Measurements from ENCODE around the gene NSMF. TPM values are rescaled to one million over a fixed set of nuclear protein-coding genes. Genes with fewer than 3 reads are reported as not detected.

The NSMF gene
- 100 to 1,000 TPM; 104 to 109 TPM for total RNA-seq
- 27.7 TPM for polyA plus RNA-seq (2013, experiment 1 of 2)
- polyA plus RNA-seq (2013, experiment 2 of 2), result 31.7 TPM
- total RNA-seq, result 21.2 to 145 (median 58.2) reads per million in 172 experiments

DNA sequence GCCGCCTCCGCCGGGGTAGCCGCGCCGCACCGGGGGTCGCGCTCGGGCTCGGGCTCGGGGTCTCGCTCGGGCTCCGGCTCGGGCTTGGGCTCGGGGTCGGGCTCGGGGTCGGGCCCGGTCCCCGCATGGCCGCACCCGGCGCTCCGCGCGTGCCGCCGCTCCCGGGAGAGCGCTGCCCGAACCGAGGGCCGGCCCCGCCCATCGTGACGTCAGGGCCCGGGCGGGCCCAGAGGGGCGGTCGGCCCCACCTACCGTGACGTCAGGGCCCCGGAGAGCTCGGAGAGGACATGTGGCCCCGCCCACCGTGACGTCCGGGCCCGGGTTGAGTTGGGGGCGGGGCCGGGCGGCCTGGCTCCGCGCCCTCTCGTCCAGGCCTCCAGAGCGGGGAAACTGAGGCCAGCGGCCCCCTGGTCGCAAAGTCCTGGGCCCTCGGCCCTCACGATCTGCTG, at the start of gene NSMF:
Gene NSMF (minus strand): TSS at position 183 of the 449 bp plus-strand sequence. CDS start 232 bp downstream, outside the sequence.
- peak within 1 kb of the TSS; percentile 77 for H3K4me3 Mint-ChIP-seq
- Histone ChIP-seq H3K36me3 (ENCODE audit: insufficient read depth, low read length) (peaks cover 12% of the 10 kb centered on the region), H3K4me3 (ENCODE audit: low read length) (peak within 1 kb of the TSS; percentile 57), H3K27me3 (ENCODE audit: control insufficient read depth in 1 of 2, insufficient read depth in 2 of 2, low read length in 2 of 2) (no peaks in the 10 kb centered on the region), H3K27ac (ENCODE audit: low read depth in 1 of 2, low read length in 2 of 2) (peak within 1 kb of the TSS; percentile 77 to 79), H3K9me3 (ENCODE audit: control insufficient read depth in 1 of 2, insufficient read depth in 1 of 2, low read length in 2 of 2) (no peaks in the 10 kb centered on the region), H3K4me1 (ENCODE audit: insufficient read depth, low read length) (peaks cover 86% of the 10 kb centered on the region)
- CTCF ChIA-PET, result interaction anchor here (0.8 to 1.0 kb wide), 2 partner anchors 14 to 36 kb away, joined by 3 to 4 read pairs; partner anchors contain the start of genes EXD3 and NOXA1
- no peaks in the 10 kb centered on the region for H3K27me3 Mint-ChIP-seq
- no peaks in the 10 kb centered on the region for H3K9me3 Mint-ChIP-seq
- H3K4me1 Mint-ChIP-seq (ENCODE audit: low read depth), result peaks cover 46% of the 10 kb centered on the region
- H3K36me3 Mint-ChIP-seq (ENCODE audit: low read depth), result peaks cover 16% of the 10 kb centered on the region
- H3K27ac Mint-ChIP-seq, result peak within 1 kb of the TSS; percentile 95
- TF ChIP-seq, protein P1, sequence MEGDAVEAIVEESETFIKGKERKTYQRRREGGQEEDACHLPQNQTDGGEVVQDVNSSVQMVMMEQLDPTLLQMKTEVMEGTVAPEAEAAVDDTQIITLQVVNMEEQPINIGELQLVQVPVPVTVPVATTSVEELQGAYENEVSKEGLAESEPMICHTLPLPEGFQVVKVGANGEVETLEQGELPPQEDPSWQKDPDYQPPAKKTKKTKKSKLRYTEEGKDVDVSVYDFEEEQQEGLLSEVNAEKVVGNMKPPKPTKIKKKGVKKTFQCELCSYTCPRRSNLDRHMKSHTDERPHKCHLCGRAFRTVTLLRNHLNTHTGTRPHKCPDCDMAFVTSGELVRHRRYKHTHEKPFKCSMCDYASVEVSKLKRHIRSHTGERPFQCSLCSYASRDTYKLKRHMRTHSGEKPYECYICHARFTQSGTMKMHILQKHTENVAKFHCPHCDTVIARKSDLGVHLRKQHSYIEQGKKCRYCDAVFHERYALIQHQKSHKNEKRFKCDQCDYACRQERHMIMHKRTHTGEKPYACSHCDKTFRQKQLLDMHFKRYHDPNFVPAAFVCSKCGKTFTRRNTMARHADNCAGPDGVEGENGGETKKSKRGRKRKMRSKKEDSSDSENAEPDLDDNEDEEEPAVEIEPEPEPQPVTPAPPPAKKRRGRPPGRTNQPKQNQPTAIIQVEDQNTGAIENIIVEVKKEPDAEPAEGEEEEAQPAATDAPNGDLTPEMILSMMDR (IDR thresholded peaks at IDR 0.05), result no peak
- POLR2A ChIA-PET, result interaction anchor here (0.6 to 1.7 kb wide), 8 partner anchors 13 to 659 kb away, joined by 3 to 14 read pairs (median 3); partner anchors contain the start of genes EHMT1, EXD3, NOXA1 and TUBB4B
- ATAC-seq (ENCODE audit: poor library complexity), result peak; percentile 67
- peak; percentile 88 to 98 (median 94) for DNase-seq
- intact Hi-C loops (cut with DNase I, micrococcal nuclease), result loop anchor here in 1 of 2 experiments (2.0 to 10.0 kb wide), 3 partner anchors 36 to 664 kb away; partner anchors contain the start of genes ARRDC1, CCDC183, EXD3 and NOXA1

- TF ChIP-seq, protein P1 (IDR thresholded peaks at IDR 0.05), result no peak
- H3K4me1 Mint-ChIP-seq (ENCODE audit: low read depth), result no peaks in the 10 kb centered on the region
- H3K9me3 ChIP-seq (ENCODE audit: control insufficient read depth in 1 of 2, insufficient read depth in 1 of 2, low read length in 2 of 2), result peaks cover 0 to 22% of the 10 kb centered on the region in 2 experiments
- H3K4me3 Mint-ChIP-seq, result no peak overlapping the region
- ChIA-PET CTCF (no interaction called here), POLR2A (no interaction called here)
- no peak overlapping the region for H3K27ac ChIP-seq (ENCODE audit: low read depth in 1 of 2, low read length in 2 of 2)
- H3K27ac Mint-ChIP-seq, result no peak overlapping the region
- no peaks in the 10 kb centered on the region for H3K36me3 ChIP-seq (ENCODE audit: insufficient read depth, low read length)
- H3K9me3 Mint-ChIP-seq, result no peaks in the 10 kb centered on the region
- intact Hi-C loops (cut with DNase I, micrococcal nuclease), result no loop called here
- H3K4me1 ChIP-seq (ENCODE audit: insufficient read depth, low read length), result no peaks in the 10 kb centered on the region
- H3K27me3 ChIP-seq (ENCODE audit: control insufficient read depth in 1 of 2, insufficient read depth in 2 of 2, low read length in 2 of 2), result no peaks in the 10 kb centered on the region
- ATAC-seq (ENCODE audit: poor library complexity) (no peak), DNase-seq (no peak)
- no peaks in the 10 kb centered on the region for H3K27me3 Mint-ChIP-seq
- H3K4me3 ChIP-seq (ENCODE audit: low read length), result no peak overlapping the region
- H3K36me3 Mint-ChIP-seq (ENCODE audit: low read depth), result no peaks in the 10 kb centered on the region
Measured at GRCh38 chr9:137506702-137507171, 47.6 kb upstream of the NSMF start.

DNA sequence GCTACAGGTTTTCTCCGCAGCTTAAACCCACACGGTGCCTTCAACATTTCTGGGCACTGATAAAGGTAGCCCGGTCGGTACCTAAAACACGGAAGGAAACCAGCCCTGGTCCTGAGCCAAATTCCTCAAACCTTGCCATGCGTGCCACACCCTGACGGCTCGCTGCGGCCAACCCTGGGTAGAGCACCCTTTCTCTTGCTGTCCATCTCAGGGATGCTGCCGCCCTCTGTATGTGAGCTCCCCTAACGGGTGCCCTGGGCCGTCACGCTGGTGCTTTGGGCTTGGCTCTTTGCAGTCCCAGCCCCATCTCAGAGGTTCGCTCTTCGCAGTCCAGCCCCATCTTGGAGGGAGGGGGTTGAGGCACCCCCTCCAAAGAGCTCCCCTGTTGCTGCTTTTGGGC, 47.1 kb upstream of the NSMF start:
- H3K4me3 ChIP-seq (ENCODE audit: low read length), result no peak overlapping the region
- no peaks in the 10 kb centered on the region for H3K4me1 ChIP-seq (ENCODE audit: insufficient read depth, low read length)
- DNase-seq, result no peak
- TF ChIP-seq, protein P1 (IDR thresholded peaks at IDR 0.05), result no peak
- H3K36me3 ChIP-seq (ENCODE audit: insufficient read depth, low read length), result no peaks in the 10 kb centered on the region
- H3K4me1 Mint-ChIP-seq (ENCODE audit: low read depth), result no peaks in the 10 kb centered on the region
- CTCF ChIA-PET, result no interaction called here
- no peak for ATAC-seq (ENCODE audit: poor library complexity)
- intact Hi-C loops (cut with DNase I, micrococcal nuclease), result no loop called here
- no peaks in the 10 kb centered on the region for H3K27me3 ChIP-seq (ENCODE audit: control insufficient read depth in 1 of 2, insufficient read depth in 2 of 2, low read length in 2 of 2)
- no peak overlapping the region for H3K27ac Mint-ChIP-seq
- H3K9me3 ChIP-seq (ENCODE audit: control insufficient read depth in 1 of 2, insufficient read depth in 1 of 2, low read length in 2 of 2), result peaks cover 0 to 27% of the 10 kb centered on the region in 2 experiments
- no peak overlapping the region for H3K27ac ChIP-seq (ENCODE audit: low read depth in 1 of 2, low read length in 2 of 2)
- H3K27me3 Mint-ChIP-seq, result no peaks in the 10 kb centered on the region
- H3K36me3 Mint-ChIP-seq (ENCODE audit: low read depth), result no peaks in the 10 kb centered on the region
- H3K9me3 Mint-ChIP-seq, result no peaks in the 10 kb centered on the region
- H3K4me3 Mint-ChIP-seq, result no peak overlapping the region
- POLR2A ChIA-PET, result no interaction called here
